Thoracic aorta (tissue), 2 donors: ENCODE measurements around the gene SLC43A3. TPM values are rescaled to one million over a fixed set of nuclear protein-coding genes. Genes with fewer than 3 reads are reported as not detected.
A peak's percentile ranks its signal among the peaks of the same experiment; 100 is the strongest.

Experiments
- ATAC-seq: fragments of 150-250 bp; one replicate; pipeline ENCODE4 v1.8.0; 2017; ENCODE audit warnings: low read depth; ENCODE audit not compliant: insufficient number of reproducible peaks, low FRiP score
- DNase-seq: peaks from one replicate; pipeline ENCODE4 v3.0.0-alpha.2; 2020; ENCODE audit warnings: low spot score
- H3K27ac ChIP-seq, 2 donors: fragments of 200-600 bp; sonication (generic); 1 replicate in 1 of 2; 2 replicates in 1 of 2; pipeline ENCODE4 v1.5.1; 2016; ENCODE audit warnings: mild to moderate bottlenecking in 2 of 2, moderate library complexity in 2 of 2
- H3K27me3 ChIP-seq: fragments of 200-600 bp; sonication (generic); replicated peaks from 2 replicates; pipeline ENCODE4 v1.6.0; 2016; ENCODE audit warnings: mild to moderate bottlenecking; ENCODE audit not compliant: insufficient read depth
- H3K36me3 ChIP-seq: fragments of 200-600 bp; sonication (generic); one replicate; pipeline ENCODE4 v1.5.1; 2016
- H3K4me1 ChIP-seq, 2 donors: fragments of 200-600 bp; sonication (generic); 1 replicate in 1 of 2; 2 replicates in 1 of 2; pipeline versions ENCODE4 v1.5.1 to v1.6.0; 2016; ENCODE audit warnings: low read depth in 2 of 2, mild to moderate bottlenecking in 1 of 2; ENCODE audit not compliant: control insufficient read depth in 1 of 2
- H3K4me3 ChIP-seq: fragments of 200-600 bp; sonication (generic); 2 replicates; pipeline ENCODE4 v1.5.1; 2016; ENCODE audit warnings: mild to moderate bottlenecking
- H3K9me3 ChIP-seq: fragments of 200-600 bp; sonication (generic); 2 replicates; pipeline ENCODE4 v1.5.1; 2016
- CTCF ChIP-seq: fragments of 200-600 bp; sonication (generic); IDR thresholded peaks from one replicate; pipeline ENCODE4 v1.5.1; 2019; ENCODE audit warnings: antibody characterized with exemption
- total RNA-seq, 2 donors: library from RNA; depleted of rRNA; stranded (reverse); fragments of >200 nt; gene quantifications; one replicate each; pipeline versions ENCODE4 v1.1.0 to v1.2.3, GENCODE V29; 2016

Gene SLC43A3
- total RNA-seq, 2 donors from 2014 or later: 76.0 to 92.3 TPM

GRCh38 chr11:57424137-57424791, 2.7 kb downstream of the SLC43A3 start:
- no peak for DNase-seq
- peak overlapping the region; percentile 73 for H3K4me3 ChIP-seq
- H3K36me3 ChIP-seq: peaks cover 9% of the 10 kb centered on the region
- H3K4me1 ChIP-seq: peaks cover 41 to 49% of the 10 kb centered on the region in 2 donors
- H3K27me3 ChIP-seq: no peaks in the 10 kb centered on the region
- H3K9me3 ChIP-seq: no peaks in the 10 kb centered on the region
- no peak for ATAC-seq
- no peak for TF ChIP-seq CTCF
- H3K27ac ChIP-seq: peak overlapping the region; percentile 98 to 99

- peaks cover 34 to 44% of the 10 kb centered on the region in 2 donors for H3K4me1 ChIP-seq
- no peak overlapping the region for H3K4me3 ChIP-seq
Observed at GRCh38 chr11:57422669-57423068, 4.3 kb downstream of the SLC43A3 start.

GRCh38 chr11:57421805-57422204, 5.1 kb downstream of the SLC43A3 start:
- H3K4me1 ChIP-seq: peaks cover 29 to 42% of the 10 kb centered on the region in 2 donors
- no peak for TF ChIP-seq CTCF

More at GRCh38 chr11:57422669-57423068, 4.3 kb downstream of the SLC43A3 start:
- no peaks in the 10 kb centered on the region for H3K27me3 ChIP-seq
- no peak overlapping the region for H3K27ac ChIP-seq
- DNase-seq (no peak), ATAC-seq (no peak)
- peaks cover 19% of the 10 kb centered on the region for H3K36me3 ChIP-seq
- no peaks in the 10 kb centered on the region for H3K9me3 ChIP-seq
- TF ChIP-seq CTCF: no peak

GRCh38 chr11:57421066-57421465, 5.9 kb downstream of the SLC43A3 start:
- peaks cover 23 to 34% of the 10 kb centered on the region in 2 donors for H3K4me1 ChIP-seq
- H3K36me3 ChIP-seq: peaks cover 27% of the 10 kb centered on the region
- no peaks in the 10 kb centered on the region for H3K27me3 ChIP-seq
- no peak for TF ChIP-seq CTCF
- ATAC-seq (no peak), DNase-seq (no peak)
- no peak overlapping the region for H3K4me3 ChIP-seq
- H3K27ac ChIP-seq: no peak overlapping the region
- no peaks in the 10 kb centered on the region for H3K9me3 ChIP-seq

More at GRCh38 chr11:57421805-57422204, 5.1 kb downstream of the SLC43A3 start:
- no peak for DNase-seq
- peaks cover 21% of the 10 kb centered on the region for H3K36me3 ChIP-seq
- H3K9me3 ChIP-seq: no peaks in the 10 kb centered on the region
- H3K4me3 ChIP-seq: no peak overlapping the region
- no peak for ATAC-seq
- no peaks in the 10 kb centered on the region for H3K27me3 ChIP-seq
- no peak overlapping the region for H3K27ac ChIP-seq

GRCh38 chr11:57419146-57419545, 7.8 kb downstream of the SLC43A3 start:
- TF ChIP-seq CTCF: no peak
- Histone ChIP-seq H3K4me1 (peaks cover 4 to 15% of the 10 kb centered on the region in 2 donors), H3K9me3 (no peaks in the 10 kb centered on the region), H3K27me3 (no peaks in the 10 kb centered on the region), H3K27ac (no peak overlapping the region), H3K36me3 (peaks cover 44% of the 10 kb centered on the region), H3K4me3 (no peak overlapping the region)
- ATAC-seq: no peak
- DNase-seq: no peak
